WERI-Rb-1 (cell line): Measurements from ENCODE around the gene ENPP1.

ENCODE experiments used
- DNase-seq: peaks from one replicate; pipeline ENCODE4 v3.0.0-alpha.2; 2020
- H3K27ac ChIP-seq: fragments of 250-450 bp; sonication (Bioruptor Pico); 2 replicates; pipeline ENCODE4 v1.5.1; 2020; ENCODE audit warnings: mild to moderate bottlenecking, moderate library complexity
- H3K27me3 ChIP-seq: fragments of 250-450 bp; sonication (Bioruptor Pico); 2 replicates; pipeline ENCODE4 v1.5.1; 2021; ENCODE audit warnings: mild to moderate bottlenecking, low read depth, moderate library complexity; ENCODE audit not compliant: insufficient read depth, severe bottlenecking
- H3K36me3 ChIP-seq: fragments of 250-450 bp; sonication (Bioruptor Pico); 2 replicates; pipeline ENCODE4 v1.5.1; 2020; ENCODE audit warnings: mild to moderate bottlenecking, moderate library complexity
- H3K4me3 ChIP-seq: 2 replicates; pipeline ENCODE4 v1.5.1; 2011; ENCODE audit warnings: low read depth, mild to moderate bottlenecking, control low read depth, low read length
- H3K9me3 ChIP-seq: fragments of 250-450 bp; sonication (Bioruptor Pico); 2 replicates; pipeline ENCODE4 v1.5.1; 2021; ENCODE audit warnings: mild to moderate bottlenecking, moderate library complexity; ENCODE audit not compliant: severe bottlenecking
- TF ChIP-seq, protein P1 (sequence below): IDR thresholded peaks from 2 replicates; pipeline ENCODE4 v1.5.1; 2011; ENCODE audit warnings: low read depth, mild to moderate bottlenecking, control low read depth, inconsistent platforms, low read length

The ENPP1 gene

DNA sequence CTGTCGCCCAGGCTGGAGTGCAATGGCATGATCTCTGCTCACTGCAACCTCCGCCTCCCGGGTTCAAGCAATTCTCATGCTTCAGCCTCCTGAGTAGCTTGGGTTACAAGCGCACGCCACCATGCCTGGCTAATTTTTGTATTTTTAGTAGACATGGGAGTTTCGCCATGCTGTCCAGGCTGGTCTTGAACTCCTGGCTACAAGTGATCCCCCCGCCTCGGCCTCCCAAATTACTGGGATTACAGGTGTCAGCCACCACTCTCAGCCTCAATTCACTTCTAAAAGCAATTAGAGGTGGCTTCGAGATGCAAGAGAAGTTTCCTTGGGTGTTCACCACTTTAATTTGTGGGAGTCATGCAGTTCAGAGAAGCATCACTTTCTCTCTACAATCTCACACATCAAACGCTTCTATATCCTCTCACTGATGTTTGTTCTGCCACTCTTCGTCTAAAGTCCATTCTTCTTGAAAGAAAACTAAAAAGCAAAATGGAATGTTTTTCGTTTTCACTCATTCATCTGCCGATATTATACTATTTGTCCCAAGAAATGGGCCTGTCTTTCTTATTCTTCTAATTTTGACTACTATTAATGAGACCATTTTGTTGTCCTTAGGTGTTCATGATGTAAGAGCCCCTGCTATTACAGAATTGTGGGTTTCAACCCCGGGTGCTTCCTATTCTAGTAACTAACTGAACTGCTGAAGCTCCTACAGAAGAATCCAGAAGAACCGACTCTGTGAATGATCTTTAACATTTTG is 38.3 kb upstream of the ENPP1 start:
- Histone ChIP-seq H3K27ac (no peak overlapping the region), H3K27me3 (peaks cover 11% of the 10 kb centered on the region), H3K9me3 (no peaks in the 10 kb centered on the region), H3K36me3 (no peaks in the 10 kb centered on the region), H3K4me3 (no peak overlapping the region)
- DNase-seq, result no peak
- TF ChIP-seq, protein P1, sequence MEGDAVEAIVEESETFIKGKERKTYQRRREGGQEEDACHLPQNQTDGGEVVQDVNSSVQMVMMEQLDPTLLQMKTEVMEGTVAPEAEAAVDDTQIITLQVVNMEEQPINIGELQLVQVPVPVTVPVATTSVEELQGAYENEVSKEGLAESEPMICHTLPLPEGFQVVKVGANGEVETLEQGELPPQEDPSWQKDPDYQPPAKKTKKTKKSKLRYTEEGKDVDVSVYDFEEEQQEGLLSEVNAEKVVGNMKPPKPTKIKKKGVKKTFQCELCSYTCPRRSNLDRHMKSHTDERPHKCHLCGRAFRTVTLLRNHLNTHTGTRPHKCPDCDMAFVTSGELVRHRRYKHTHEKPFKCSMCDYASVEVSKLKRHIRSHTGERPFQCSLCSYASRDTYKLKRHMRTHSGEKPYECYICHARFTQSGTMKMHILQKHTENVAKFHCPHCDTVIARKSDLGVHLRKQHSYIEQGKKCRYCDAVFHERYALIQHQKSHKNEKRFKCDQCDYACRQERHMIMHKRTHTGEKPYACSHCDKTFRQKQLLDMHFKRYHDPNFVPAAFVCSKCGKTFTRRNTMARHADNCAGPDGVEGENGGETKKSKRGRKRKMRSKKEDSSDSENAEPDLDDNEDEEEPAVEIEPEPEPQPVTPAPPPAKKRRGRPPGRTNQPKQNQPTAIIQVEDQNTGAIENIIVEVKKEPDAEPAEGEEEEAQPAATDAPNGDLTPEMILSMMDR, result no peak

GRCh38 chr6:131770776-131771175 is 37.0 kb upstream of the ENPP1 start:
- H3K27ac ChIP-seq, result no peak overlapping the region
- TF ChIP-seq, protein P1, result no peak
- peaks cover 11% of the 10 kb centered on the region for H3K27me3 ChIP-seq
- no peak overlapping the region for H3K4me3 ChIP-seq
- DNase-seq, result no peak
- no peaks in the 10 kb centered on the region for H3K9me3 ChIP-seq
- no peaks in the 10 kb centered on the region for H3K36me3 ChIP-seq

- TF ChIP-seq, protein P1, result no peak
- Histone ChIP-seq H3K4me3 (no peak overlapping the region), H3K27me3 (peaks cover 15% of the 10 kb centered on the region), H3K9me3 (no peaks in the 10 kb centered on the region), H3K36me3 (no peaks in the 10 kb centered on the region), H3K27ac (no peak overlapping the region)
- no peak for DNase-seq
Measured at GRCh38 chr6:131773284-131773950, 34.4 kb upstream of the ENPP1 start.

GRCh38 chr6:131775886-131776285 is 31.9 kb upstream of the ENPP1 start:
- Histone ChIP-seq H3K9me3 (no peaks in the 10 kb centered on the region), H3K27me3 (peaks cover 20% of the 10 kb centered on the region), H3K36me3 (no peaks in the 10 kb centered on the region), H3K27ac (no peak overlapping the region), H3K4me3 (no peak overlapping the region)
- DNase-seq, result no peak
- TF ChIP-seq, protein P1, result no peak

DNA sequence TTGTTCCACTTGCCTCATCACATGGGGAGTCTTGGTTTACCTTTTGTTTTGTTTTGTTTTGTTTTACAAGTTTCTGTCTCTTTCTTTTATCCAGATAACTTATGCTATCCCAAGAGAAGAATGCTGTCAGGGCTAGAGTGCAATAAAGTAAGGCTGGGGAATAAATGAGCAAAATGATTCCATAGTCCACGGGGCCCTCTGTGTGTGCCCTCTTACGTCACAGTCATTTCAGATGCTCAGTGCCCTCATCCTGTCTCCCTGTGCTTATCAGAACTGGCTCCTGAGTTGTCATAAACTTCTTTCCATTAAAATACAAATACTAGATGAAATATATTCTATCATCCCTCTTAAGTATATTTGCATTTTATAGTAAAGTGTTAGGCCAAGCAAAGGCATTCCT is 30.8 kb upstream of the ENPP1 start:
- no peak overlapping the region for H3K27ac ChIP-seq
- H3K9me3 ChIP-seq, result no peaks in the 10 kb centered on the region
- peaks cover 20% of the 10 kb centered on the region for H3K27me3 ChIP-seq
- no peak overlapping the region for H3K4me3 ChIP-seq
- no peaks in the 10 kb centered on the region for H3K36me3 ChIP-seq
- TF ChIP-seq, protein P1, result no peak
- no peak for DNase-seq
